Left forelimb (tissue), 1 donor: Measurements from ENCODE around the gene ID2.
A peak's percentile ranks its signal among the peaks of the same experiment; 100 is the strongest.

Experiments used
- DNase-seq: peaks from one replicate; pipeline ENCODE4 v3.0.0-alpha.2; 2018; ENCODE audit warnings: low spot score

ID2 gene

DNA sequence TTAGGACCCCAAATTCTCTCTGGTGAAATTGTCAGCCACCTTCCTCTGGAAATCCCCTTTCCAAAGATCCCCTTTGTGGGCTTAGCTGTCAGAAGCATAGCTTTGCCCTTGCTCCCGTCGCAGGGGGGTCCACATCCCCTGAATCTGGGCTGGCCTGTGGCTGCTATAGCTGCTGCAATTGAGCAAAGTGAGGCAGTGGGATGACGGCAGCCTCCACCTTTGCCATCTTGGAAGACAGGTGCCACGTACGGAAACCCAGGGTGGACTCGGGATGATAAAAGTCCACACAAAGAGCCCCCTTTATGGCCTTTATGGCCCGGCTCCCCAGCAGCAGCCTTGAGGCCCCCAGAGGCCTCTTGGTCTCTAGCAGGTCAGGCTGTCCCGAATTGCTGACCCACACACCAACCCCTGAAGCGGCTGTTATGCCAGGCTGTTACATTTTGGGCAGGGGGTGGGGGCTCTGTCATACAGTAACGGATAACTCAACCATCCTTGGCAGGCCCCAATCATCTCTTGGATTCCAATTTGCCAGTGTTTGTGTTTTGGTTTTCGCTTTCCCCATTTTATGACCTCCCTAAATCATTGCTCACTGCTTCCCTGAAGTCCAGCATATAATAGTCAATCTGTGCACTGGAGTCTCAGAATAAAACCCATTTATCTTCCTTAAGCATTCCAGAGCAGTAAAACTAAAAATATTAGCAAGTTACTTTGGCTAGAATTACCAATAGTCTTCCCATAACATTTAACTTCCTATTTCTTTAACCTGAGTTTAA, 33.2 kb upstream of the ID2 start:
- DNase-seq: no peak

- no peak for DNase-seq
These were observed 32.1 kb upstream of the ID2 start for GRCh38 chr2:8649718-8650117.

DNA sequence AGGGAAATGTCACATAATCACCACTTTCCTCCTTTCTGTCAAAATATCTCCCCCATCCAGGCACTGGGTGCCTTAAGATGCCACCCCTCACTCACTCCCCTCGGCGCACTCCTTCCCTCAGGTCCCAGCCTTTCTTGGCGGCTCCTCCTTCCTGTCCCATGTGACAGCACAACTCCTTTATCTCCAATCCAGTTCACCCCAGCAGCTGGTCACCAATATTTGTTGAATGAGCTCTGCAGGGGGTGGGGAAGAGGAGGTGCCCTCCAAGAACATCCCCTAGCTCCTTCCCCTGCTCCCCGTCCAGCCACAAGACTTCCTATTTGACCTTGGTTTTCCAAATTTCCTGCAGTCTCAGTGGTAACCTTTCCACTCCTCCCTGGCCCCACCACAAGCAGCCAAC, 31.6 kb upstream of the ID2 start:
- DNase-seq: no peak

- DNase-seq: no peak
These were observed 29.0 kb upstream of the ID2 start for GRCh38 chr2:8652774-8653426.

- DNase-seq: no peak
These were observed 28.4 kb upstream of the ID2 start for GRCh38 chr2:8653485-8653884.

- no peak for DNase-seq
These were observed 27.8 kb upstream of the ID2 start for GRCh38 chr2:8654041-8654440.

DNA sequence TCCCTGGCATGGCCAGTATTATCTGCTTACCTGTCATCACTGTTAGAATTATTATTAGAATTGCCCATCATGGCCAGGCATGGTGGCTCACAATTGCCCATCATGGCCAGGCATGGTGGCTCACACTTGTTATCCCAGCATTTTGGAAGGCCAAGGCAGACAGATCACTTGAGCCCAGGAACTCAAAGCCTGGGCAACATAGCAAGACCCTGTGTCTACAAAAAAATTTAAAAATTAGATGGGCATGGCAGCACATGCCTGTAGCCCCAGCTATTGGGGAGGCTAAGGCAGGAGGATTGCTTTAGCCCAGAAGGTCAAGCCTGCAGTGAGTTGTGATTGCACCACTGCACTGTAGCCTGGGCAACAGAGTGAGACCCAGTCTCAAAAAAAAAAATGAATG, 27.4 kb upstream of the ID2 start:
- no peak for DNase-seq

- no peak for DNase-seq
These were observed 25.7 kb upstream of the ID2 start for GRCh38 chr2:8656160-8656641.

- DNase-seq: no peak
These were observed 25.0 kb upstream of the ID2 start for GRCh38 chr2:8656811-8657210.

- no peak for DNase-seq
These were observed 24.3 kb upstream of the ID2 start for GRCh38 chr2:8657423-8658062.

DNA sequence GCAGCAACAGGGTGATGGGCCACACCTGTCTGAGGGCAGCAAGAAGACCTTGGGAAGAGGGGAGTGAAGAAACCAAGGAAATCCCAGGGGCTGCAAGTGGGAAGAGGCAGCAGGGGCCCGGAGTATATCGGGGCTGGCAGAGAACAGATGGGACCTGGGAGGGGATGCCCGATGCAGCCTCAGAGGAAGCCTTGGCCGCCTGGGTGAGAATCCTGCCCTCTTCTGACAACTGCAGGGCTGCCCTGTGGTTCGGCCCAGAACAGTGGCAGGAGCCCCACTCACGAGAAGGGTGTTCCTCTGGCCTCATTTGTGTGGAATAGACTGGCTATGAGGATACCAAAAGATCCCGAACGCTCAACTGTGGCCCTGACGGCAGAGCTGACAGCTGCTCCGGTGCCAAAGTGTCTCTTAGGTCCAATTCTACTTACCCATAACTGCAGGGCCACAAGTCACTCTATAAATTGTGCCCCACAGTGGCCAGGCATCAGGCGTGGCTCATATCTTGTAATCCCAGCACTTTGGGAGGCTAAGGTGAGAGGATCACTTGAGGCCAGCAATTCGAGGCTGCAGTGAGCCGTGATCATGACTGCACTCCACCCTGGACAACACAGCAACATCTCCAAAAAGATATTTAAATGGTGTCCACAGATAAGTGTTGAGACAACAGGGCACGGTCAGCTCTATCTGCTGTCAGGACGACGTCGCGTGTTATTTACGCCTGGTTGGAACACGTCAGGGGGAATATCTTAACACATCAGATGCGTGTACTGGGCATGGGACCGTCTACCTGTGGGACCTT, 23.6 kb upstream of the ID2 start:
- no peak for DNase-seq

DNA sequence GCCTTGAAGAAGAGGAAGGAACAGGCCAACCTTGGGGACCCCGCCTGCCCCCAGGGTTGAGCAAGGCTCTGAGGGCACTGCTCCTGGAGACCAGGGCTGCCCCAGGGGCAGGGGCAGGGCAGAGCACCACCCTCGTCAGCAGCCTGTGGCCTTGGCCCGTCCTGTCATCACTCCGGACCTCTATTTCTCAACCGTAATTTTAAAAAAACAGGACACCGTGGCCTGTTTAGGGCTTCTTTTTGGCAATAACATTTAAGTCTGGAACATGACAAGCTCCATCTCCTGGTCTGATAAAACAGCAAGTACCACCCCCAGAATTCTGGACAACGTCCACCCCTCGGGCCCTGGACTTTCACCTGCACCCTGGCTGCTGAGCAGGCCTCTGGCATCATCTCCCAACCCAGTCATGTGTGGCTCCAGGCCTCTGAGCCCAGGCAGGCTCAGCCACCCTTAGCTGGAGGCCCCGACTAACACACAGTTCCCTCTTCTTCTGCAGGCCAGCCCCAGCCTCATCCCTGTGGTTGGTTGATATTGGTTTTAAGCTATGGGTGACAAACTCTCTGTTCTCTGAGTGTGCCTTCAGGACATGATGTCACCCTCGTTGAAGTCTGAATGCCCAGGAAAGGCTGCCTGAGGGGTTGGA, 22.6 kb upstream of the ID2 start:
- DNase-seq: no peak

- no peak for DNase-seq
These were observed 21.9 kb upstream of the ID2 start for GRCh38 chr2:8659735-8660492.

- DNase-seq: no peak
These were observed 20.6 kb upstream of the ID2 start for GRCh38 chr2:8661235-8661634.

GRCh38 chr2:8661736-8662135, 20.1 kb upstream of the ID2 start:
- no peak for DNase-seq

GRCh38 chr2:8662239-8662879, 19.5 kb upstream of the ID2 start:
- DNase-seq: no peak

- no peak for DNase-seq
These were observed 17.9 kb upstream of the ID2 start for GRCh38 chr2:8663997-8664396.

DNA sequence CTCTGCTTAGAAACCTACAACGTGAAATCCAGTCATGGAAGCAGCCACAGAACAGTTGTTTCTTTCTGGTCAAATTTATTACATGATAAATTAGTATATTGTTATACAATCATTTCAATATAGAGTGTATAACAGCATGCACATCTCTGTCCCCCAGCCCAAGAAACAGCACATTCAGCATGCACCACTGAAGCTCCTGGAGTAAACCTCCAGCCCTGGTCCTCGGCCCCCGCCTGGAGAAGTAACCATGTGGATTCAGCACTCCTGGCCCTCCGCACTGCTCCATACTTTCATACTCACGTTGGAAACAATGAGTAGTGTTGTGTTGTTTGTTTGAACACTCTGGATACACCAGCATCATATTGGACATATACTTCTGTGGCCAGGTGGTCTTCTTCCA, 15.3 kb upstream of the ID2 start:
- DNase-seq: peak; percentile 28

DNA sequence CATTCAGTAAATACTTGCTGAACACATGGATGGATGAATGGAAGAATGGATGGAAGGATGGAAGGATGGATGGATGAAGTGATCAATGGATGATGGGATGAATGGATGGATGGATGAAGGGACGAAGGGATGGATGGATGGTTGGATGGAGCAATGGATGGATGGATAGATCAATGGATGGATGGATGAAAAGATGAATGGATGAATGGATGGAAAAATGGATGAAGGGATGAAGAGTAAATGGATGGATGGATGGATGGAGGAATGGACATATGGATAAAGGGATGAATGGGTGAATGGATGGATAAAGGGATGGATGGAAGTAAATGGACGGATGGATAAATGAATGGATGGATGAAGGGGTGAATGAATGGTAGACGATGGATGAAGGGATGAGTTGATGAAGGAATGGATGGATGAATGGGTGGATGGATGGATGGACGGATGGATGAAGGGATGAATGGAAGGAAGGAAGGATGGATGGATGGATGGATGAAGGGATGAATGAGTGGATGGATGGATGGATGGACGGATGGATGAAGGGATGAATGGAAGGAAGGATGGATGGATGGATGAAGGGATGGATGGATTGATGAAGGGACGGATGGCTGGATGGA, 13.9 kb upstream of the ID2 start:
- DNase-seq: peak; percentile 1

DNA sequence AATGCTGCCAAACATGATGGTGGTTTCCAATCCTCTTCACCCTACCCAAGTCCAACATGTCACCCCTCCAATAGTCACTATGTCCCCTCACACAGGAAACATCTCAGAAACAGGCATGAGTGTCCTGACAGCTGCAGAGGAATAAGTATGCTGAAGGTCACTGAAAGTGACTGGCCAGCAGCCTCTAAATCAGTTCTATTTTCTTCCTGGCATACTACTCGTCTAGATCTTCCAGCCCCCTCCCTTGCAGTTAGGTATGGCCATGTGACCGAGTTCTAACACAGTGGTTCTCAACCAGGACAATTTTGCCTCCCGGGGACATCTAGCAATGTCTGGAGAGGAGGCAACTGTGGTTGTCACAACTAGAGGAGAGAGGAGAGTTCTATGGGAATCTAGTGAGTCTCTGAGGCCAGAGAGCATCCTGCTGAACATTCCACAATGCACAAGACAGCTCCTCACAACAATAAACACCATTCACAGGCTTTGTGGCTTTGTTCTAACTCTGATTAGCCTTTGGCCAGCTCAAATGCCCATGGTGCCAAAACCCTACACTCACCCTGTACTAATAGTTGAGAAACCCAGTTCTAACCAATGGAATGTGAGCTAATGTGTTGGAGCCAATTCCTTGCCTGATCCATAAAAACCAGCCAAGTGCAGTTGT, 12.6 kb upstream of the ID2 start:
- DNase-seq: peak; percentile 60
